Stomach (tissue), 4 donors: ENCODE measurements around the gene OR51B4.

Experiments used
- EP300 ChIP-seq: sonication (generic); formaldehyde crosslinking; IDR thresholded peaks from one replicate; pipeline ENCODE4 v1.6.1; 2017; ENCODE audit warnings: antibody characterized with exemption
- POLR2A ChIP-seq, 4 donors: fragments of 450-650 bp; IDR thresholded peaks; one replicate each; pipeline ENCODE4 v1.6.1; 2016; ENCODE audit warnings: antibody characterized with exemption in 4 of 4, control low read depth in 2 of 4, mild to moderate bottlenecking in 1 of 4, moderate library complexity in 1 of 4
- TF ChIP-seq, protein P1 (sequence below), 7 experiments: fragments of 450-650 bp in 4 of 7; fragments of 200-600 bp in 3 of 7; sonication (generic) in 3 of 7; IDR thresholded peaks; one replicate each; pipeline ENCODE4 v1.5.1; 2016 to 2019; ENCODE audit warnings: antibody characterized with exemption in 7 of 7, control low read depth in 2 of 7, mild to moderate bottlenecking in 1 of 7

DNA sequence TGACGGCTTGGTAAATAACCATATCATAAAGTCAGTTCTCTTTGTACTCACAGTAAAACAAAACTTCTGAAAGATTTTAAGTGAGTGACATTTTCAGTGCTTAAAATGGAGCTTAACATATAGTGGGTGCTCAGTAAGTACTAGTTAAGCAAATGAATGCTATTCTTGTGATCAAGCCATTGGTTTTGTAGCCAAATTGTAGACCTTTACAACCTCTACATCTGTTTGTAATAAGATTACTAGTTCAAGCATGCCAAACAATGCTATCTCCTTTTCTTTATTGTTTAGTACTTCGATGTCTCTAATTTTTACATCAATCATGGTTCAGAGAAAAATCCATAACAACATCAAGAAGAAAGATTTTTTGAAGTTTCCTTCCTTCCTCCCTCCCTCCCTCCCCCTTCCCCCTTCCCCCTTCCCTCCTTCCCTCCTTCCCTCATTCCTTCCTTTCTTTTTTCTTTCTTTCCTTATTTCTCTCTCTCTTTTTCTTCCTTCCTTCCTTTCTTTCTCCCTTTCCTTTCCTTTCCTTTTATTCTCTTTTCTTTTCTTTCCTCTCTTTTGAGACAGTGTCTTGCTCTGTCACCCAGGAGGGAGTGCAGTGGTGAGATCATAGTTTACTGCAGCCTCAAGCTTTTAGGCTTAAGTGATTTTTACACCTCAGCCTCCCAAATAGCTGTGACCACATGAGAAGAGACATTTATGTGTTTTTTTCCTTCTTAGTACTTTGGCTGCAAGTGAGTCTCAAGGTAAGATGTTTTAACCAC lies 5.7 kb upstream of the OR51B4 start:
- TF ChIP-seq, protein P1, sequence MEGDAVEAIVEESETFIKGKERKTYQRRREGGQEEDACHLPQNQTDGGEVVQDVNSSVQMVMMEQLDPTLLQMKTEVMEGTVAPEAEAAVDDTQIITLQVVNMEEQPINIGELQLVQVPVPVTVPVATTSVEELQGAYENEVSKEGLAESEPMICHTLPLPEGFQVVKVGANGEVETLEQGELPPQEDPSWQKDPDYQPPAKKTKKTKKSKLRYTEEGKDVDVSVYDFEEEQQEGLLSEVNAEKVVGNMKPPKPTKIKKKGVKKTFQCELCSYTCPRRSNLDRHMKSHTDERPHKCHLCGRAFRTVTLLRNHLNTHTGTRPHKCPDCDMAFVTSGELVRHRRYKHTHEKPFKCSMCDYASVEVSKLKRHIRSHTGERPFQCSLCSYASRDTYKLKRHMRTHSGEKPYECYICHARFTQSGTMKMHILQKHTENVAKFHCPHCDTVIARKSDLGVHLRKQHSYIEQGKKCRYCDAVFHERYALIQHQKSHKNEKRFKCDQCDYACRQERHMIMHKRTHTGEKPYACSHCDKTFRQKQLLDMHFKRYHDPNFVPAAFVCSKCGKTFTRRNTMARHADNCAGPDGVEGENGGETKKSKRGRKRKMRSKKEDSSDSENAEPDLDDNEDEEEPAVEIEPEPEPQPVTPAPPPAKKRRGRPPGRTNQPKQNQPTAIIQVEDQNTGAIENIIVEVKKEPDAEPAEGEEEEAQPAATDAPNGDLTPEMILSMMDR (IDR thresholded peaks at IDR 0.05) = no peak
- TF ChIP-seq POLR2A (IDR thresholded peaks at IDR 0.05) (no peak), EP300 (no peak)
